ENCODE measurements around the gene PRKCI.
"Not testable (repeated sequence)": the region's sequence is repeated elsewhere in the genome, so short reads cannot be mapped to it uniquely, and the experiment has no call there.

PRKCI gene

DNA sequence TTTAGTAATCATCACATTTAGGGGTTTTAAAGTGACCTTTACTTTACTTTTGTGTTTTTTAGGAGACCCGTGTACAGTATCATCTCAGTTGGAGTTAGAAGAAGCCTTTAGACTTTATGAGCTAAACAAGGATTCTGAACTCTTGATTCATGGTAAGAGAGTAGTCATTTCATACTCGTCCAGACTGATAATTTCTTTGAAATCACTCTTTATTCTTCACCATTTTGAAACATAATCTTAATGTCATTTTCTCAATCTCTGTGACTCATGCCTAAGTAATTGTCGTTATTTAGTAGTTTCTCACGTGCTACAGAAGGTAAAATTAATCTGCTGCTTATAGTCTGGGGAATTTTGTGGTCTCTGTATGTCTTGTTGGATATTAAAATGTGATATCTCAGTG lies 37.7 kb downstream of the PRKCI start:
- DNase-seq (ENCODE audit: low read depth) = no peak
- no peak overlapping the region for H3K4me3 ChIP-seq (ENCODE audit: control insufficient read depth, low read depth, low read length)
- TF ChIP-seq, protein P1, sequence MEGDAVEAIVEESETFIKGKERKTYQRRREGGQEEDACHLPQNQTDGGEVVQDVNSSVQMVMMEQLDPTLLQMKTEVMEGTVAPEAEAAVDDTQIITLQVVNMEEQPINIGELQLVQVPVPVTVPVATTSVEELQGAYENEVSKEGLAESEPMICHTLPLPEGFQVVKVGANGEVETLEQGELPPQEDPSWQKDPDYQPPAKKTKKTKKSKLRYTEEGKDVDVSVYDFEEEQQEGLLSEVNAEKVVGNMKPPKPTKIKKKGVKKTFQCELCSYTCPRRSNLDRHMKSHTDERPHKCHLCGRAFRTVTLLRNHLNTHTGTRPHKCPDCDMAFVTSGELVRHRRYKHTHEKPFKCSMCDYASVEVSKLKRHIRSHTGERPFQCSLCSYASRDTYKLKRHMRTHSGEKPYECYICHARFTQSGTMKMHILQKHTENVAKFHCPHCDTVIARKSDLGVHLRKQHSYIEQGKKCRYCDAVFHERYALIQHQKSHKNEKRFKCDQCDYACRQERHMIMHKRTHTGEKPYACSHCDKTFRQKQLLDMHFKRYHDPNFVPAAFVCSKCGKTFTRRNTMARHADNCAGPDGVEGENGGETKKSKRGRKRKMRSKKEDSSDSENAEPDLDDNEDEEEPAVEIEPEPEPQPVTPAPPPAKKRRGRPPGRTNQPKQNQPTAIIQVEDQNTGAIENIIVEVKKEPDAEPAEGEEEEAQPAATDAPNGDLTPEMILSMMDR (IDR thresholded peaks at IDR 0.05; ENCODE audit: control insufficient read depth, insufficient read depth, low read depth, low read length, missing control alignments) = no peak

DNA sequence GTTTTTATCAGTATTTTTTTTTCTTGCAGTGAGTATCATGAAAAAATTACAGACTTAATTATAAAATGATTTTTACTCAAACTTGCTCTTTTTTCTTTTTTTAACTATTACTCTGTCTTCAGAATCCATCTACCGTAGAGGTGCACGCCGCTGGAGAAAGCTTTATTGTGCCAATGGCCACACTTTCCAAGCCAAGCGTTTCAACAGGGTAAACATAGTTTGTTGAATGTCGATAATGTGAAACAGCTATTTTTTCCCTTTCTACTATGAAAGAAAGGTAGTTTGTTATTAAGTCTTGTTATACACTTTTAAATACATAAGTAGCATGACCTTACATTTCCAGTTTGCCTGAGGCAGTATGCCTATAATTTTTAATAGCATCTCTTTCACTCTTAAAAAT lies 45.6 kb downstream of the PRKCI start:
- TF ChIP-seq, protein P1 (IDR thresholded peaks at IDR 0.05; ENCODE audit: control insufficient read depth, insufficient read depth, low read depth, low read length, missing control alignments) = no peak
- no peak overlapping the region for H3K4me3 ChIP-seq (ENCODE audit: control insufficient read depth, low read depth, low read length)
- no peak for DNase-seq (ENCODE audit: low read depth)

DNA sequence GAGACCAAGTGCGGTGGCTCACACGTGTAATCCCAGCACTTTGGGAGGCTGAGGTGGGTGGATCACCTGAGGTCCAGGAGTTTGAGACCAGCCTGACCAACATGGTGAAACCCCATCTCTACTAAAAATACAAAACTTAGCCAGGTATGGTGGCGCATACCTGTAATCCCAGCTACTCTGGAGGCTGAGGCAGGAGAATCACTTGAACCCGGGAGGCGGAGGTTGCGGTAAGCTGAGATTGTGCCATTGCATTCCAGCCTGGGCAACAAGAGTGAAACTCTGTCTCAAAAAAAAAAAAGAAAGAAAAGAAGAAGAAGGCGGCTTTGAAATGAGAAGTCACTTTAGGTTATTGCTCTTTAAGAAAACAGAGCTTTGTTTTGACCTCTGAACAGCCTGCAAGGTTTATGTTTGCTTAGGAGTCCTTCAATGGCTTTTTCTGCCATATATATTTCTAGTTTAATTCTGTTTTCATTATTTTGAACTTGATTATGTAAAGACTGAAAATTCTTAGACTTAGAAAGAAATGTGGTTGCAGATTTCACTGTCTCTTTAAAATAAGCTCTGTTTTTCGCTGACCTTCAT lies 47.5 kb downstream of the PRKCI start:
- H3K4me3 ChIP-seq (ENCODE audit: control insufficient read depth, low read depth, low read length) = not testable (repeated sequence)

DNA sequence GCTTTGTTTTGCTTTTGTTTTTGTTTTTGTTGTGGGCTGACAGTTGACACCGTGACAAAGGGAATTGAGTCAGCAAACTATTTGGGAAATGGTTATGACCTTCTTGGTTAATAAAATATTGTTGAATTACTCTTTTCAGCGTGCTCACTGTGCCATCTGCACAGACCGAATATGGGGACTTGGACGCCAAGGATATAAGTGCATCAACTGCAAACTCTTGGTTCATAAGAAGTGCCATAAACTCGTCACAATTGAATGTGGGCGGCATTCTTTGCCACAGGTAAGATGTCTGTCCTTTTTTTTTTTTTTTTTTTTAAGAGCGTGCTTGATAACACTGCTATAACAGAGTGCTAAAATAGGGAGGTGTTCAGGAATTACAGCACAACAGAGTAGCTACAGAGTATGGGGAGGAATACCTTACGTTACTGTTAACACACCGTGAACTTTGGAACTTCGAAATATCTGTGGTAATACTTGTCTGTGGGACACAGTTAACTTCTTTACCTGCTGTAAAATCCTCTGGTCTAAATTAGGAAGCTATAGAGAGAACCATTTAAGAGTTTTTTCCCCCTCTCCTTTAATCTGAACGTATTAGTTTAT lies 48.2 kb downstream of the PRKCI start:
- DNase-seq (ENCODE audit: low read depth) = no peak
- TF ChIP-seq, protein P1 (IDR thresholded peaks at IDR 0.05; ENCODE audit: control insufficient read depth, insufficient read depth, low read depth, low read length, missing control alignments) = no peak
- H3K4me3 ChIP-seq (ENCODE audit: control insufficient read depth, low read depth, low read length) = no peak overlapping the region

More for the DNA sequence above, 47.5 kb downstream of the PRKCI start:
- DNase-seq (ENCODE audit: low read depth) = not testable (repeated sequence)

DNA sequence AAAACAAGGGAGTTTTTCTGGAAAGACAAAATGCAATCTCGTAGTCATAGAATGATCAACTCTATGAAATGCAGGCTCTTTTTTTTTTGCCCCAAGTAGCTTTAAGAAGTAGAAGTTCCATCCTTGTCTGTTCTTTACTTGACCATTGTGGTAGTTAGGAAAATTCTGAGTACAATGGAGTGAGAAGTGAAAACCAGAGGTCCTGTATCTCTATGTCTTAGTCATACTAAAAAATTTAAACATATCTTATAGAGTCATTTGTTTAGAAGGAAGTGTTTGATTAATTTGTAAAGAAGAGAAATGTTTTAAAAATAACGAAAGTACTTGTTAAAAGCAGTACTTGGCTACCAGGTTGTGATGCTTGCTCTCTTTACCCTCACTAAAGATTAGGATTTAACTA lies 52.4 kb downstream of the PRKCI start:
- no peak for DNase-seq (ENCODE audit: low read depth)
- TF ChIP-seq, protein P1 (IDR thresholded peaks at IDR 0.05; ENCODE audit: control insufficient read depth, insufficient read depth, low read depth, low read length, missing control alignments) = no peak
- H3K4me3 ChIP-seq (ENCODE audit: control insufficient read depth, low read depth, low read length) = no peak overlapping the region

DNA sequence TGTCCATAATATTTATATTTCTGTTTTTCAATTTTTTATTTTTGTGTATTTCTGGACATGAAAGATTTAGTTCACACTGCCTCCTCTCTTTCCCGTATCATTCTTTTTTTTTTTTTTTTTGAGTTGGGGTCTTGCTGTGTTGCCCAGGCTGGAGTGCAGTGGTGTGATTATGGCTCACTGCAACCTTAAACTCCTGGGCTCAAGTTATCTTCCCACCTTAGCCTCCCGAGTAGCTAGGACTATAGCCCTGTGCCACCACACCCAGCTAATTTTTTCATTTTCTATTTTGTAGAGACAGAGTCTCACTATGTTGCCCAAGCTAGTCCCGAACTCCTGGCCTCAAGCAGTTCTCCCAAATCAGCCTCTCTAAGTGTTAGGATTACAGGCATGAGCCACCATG lies 53.6 kb downstream of the PRKCI start:
- no peak overlapping the region for H3K4me3 ChIP-seq (ENCODE audit: control insufficient read depth, low read depth, low read length)
- TF ChIP-seq, protein P1 (IDR thresholded peaks at IDR 0.05; ENCODE audit: control insufficient read depth, insufficient read depth, low read depth, low read length, missing control alignments) = no peak
- no peak for DNase-seq (ENCODE audit: low read depth)

DNA sequence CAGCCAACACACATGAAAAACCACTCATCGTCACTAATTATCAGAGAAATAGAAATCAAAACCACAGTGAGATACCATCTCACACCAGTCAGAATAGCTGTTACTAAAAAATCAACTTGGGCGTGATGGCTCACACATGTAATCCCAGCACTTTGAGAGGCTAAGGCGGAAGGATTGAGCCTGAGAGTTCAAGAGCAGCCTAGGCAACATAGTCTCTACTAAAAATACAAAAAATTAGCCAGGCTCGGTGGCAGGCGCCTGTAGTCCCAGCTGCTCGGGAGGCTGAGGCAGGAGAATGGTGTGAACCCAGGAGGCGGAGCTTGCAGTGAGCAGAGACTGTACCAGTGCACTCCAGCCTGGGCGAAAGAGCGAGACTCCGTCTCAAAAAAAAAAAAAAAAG lies 55.1 kb downstream of the PRKCI start:
- DNase-seq (ENCODE audit: low read depth); H3K4me3 ChIP-seq (ENCODE audit: control insufficient read depth, low read depth, low read length): not testable (repeated sequence)
